Cardiac septum (tissue), 1 donor: ENCODE results near the gene TRDMT1. TPM values are rescaled to one million over a fixed set of nuclear protein-coding genes. Genes with fewer than 3 reads are reported as not detected.
"Not testable (repeated sequence)": the region's sequence is repeated elsewhere in the genome, so short reads cannot be mapped to it uniquely, and the experiment has no call there.

Source experiments
- DNase-seq: peaks from one replicate; pipeline ENCODE4 v3.0.0-alpha.2; 2020; ENCODE audit warnings: low spot score
- intact Hi-C: fragments of 100-400 bp; cut with DNase I; formaldehyde crosslinking; loops from one replicate; pipeline ENCODE4 v1.14.0; 2022
- total RNA-seq: library from RNA; stranded (reverse); fragmentation: NEBNext Ultra II Directional; extraction: Animal tissue kit (Norgen Biotek cat#: 25700); gene quantifications from one replicate; pipeline ENCODE4 v1.2.1, GENCODE V29; 2021
- donor health status: DM: no; HTN: no; CAD: no.

The TRDMT1 gene
- total RNA-seq, 1 donor from 2014 or later: 4.2 TPM

DNA sequence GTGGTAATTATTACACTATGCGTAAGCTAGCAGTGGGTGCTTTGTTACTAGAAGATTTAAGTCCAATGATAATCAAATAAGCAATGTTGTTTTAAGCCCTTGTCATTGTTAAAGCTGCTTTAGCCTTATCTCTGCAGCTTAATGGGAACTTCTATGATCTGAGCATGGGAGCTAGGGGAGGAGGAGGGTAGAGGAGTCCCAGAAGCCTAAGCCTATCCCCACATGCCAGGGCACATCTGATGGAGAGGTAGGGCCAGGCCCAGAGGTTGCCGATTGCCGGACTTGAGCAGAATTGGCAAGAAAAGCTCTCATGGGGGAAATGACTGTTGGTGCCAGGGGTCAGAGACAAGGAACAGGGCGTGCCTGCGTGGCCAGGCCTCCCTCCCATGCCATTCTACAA lies 85.3 kb downstream of the TRDMT1 start:
- intact Hi-C loops: no loop called here
- no peak for DNase-seq

DNA sequence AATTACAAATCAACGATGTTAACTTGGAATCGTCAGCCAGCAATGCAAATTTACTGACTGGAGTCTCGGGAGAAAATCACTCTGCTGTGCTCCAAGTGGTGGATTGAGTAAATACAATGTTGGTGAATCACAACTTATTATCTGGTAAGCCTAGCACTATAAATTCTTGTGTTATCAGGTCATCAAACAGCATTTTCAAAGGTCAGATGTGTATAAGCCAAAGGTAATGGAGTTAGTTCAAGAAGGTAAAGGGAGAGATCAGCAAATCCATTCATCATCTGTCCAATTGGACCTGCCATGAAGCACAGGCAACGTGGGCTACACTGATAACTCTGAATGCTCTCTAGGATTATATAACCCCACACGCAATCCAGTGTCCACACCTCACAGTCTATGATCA lies 85.8 kb downstream of the TRDMT1 start:
- intact Hi-C loops: no loop called here
- no peak for DNase-seq

DNA sequence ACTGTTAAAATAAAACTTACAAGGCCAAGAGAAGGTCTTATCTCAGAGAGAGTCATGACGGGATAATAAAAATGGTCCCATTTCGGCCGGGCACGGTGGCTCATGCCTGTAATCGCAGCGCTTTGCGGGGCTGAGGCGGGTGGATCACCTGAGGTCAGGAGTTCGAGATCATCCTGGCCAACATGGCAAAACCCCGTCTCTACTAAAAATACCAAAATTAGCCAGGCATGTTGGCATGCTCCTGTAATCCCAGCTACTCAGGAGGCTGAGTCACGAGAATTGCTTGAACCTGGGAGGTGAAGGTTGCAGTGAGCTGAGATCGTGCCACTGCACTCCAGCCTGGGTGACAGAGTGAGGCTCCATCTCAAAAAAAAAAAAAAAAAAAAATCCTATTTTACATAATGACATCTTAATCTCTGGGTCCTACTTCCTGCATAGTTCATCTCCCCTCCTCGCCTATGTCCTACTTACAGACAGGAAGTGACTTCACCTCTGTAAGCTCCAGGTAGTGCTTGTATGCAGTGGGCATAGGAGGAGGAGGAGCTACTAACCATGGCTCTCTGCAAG lies 86.5 kb downstream of the TRDMT1 start:
- DNase-seq, intact Hi-C loops: not testable (repeated sequence)

DNA sequence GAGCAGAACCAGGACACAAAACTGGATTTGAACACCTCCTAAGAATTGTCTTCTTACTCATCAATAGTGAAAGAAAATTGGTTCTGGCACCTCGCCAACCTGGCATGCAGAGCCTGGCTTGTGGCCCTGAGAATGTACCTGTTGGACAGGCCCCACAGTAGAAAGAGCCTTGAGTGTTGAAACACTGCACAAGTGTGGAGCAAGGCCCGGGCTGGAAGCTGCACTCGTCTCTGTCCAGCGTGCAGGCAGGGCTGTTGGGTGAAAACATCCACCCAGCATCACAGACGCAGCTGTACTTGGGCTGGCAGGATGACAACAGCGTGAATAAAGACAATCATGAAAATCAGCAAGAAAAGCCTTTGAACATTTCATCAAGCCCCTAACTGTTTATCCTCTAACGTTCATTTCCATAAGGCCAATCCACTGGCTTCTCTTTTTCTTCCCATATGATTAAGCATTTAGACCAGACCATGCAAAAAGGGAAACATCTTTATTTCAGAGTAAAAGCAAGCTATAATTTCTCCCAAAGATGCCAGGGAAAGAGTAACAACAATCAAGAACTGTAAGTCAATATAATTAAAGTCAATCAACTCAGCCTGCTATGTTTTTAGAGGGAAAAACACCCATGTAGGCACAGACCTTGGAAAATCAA lies 87.5 kb downstream of the TRDMT1 start:
- no peak for DNase-seq
- intact Hi-C loops: no loop called here

DNA sequence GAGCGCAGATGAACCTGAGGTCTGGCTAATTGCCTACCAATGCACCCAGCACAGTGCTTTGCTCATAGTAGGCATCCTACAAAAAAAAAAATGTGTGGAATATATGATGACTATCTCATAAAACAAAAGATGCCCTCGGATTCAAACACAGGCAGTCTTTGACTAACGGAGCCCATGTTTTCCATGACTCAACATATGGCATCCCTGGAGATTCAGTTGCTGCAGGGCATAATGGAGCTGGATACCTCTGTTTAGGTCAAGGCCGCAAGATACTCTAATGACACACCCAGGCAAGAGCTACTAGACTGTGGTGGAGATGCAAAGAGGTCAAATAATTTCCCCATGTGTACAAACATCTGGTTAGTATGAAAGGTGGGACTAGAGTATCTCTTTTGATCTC lies 88.1 kb downstream of the TRDMT1 start:
- intact Hi-C loops: no loop called here
- DNase-seq: no peak

DNA sequence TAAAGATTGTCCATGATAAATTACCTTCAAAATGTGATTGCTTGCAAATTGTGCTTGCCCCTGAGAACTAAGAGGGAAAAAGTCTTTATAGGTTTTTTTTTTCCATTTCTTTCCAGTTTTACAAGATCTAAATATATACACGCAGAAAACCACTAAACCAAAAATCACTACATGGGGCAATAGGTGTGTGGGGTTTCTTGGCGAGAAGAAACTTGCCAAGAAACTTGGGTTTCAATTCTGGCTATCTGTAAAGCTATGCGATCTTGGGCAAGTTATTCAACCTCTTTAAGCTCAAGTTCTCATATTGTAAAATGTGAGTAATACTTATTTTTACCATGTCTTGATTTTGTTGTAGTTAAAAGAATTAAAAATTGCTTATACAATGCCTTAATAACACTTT lies 88.9 kb downstream of the TRDMT1 start:
- intact Hi-C loops: no loop called here
- DNase-seq: no peak

DNA sequence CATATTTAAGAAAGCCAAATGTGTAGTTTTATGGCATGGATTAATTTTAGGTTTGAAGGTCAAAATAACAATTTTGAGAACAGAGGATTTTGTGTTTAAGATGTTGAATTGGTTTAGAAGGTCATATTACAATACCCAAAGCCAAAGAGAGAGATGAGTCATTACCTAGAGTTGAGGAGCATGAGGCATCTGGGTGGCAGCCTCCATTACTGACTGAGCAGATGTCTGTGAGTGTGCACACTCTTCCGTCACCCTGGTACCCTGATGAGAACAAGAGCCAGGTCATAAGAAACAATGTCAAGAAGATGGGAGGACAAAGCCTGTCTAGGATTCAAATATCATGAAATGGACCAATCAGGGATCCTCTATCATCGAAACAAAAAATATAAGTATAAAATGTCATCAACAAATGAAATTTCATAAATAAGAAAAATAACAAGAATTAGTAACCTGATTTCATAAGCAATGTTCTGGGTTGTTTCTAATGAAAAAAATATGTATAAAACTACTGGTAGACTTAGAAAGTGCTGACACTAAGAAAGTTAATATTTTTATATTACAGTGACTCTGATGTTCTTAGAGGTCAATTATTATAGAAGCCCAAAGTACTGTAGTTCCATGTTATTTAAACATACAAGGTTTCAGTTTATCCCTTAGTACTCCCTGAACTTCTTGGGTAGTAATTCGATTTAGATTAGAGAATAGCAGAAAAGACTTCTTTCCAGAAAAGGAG lies 91.8 kb downstream of the TRDMT1 start:
- intact Hi-C loops: no loop called here
- no peak for DNase-seq

DNA sequence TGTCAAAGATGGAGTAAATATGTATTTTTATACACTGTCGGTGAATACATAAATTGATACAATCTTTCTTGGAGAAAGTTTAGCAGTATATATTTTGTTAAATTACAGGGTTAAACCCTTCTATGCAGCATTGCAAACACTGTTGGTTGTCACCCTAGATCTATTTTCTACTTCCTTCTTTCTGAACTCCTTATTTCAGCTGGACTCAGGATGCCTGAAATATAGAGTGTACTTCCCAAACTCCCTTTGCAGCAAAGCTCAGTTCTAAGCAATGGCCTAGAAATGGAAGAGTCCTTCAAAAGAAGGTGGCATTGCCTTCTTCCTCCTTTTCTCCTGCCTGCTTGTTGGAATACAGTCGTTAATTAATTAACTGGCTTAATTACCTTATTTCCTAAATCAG lies 92.4 kb downstream of the TRDMT1 start:
- intact Hi-C loops: no loop called here

DNA sequence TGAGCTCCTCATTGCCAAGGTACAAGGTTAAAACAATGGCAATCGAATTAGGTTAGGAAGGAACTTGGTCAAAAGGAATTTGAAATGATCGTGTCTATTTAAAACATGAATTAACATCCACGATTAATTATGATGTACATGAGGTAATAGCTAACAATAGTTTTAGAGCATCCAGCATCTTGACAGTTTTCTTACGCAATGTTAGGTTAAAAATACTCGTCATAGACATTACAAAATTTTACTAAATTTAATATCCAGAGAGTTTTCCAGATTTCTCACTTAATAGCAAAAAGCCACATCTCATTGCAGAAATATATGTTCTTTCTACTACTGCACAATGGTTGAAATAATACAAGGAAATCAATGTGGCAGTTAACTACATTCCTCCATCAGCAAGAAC lies 94.5 kb downstream of the TRDMT1 start:
- no peak for DNase-seq
- intact Hi-C loops: no loop called here

More for the DNA sequence above, 92.4 kb downstream of the TRDMT1 start:
- no peak for DNase-seq

DNA sequence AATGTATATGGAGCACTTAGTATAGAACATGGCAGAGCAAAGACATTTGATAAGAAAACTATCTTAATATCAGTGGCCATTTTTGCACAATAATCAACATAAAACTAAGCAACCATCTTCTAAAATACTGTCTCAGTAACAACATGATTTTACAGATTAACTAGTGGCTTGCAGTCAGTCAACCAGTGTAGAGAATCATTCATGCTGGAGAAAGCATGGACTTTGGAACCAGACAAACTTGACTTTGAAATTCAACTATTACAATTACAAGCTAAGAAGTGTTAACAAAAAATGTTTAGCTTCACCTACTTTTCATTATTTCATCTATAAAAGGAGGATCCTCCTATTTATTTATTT lies 99.6 kb downstream of the TRDMT1 start:
- no peak for DNase-seq
- intact Hi-C loops: no loop called here

DNA sequence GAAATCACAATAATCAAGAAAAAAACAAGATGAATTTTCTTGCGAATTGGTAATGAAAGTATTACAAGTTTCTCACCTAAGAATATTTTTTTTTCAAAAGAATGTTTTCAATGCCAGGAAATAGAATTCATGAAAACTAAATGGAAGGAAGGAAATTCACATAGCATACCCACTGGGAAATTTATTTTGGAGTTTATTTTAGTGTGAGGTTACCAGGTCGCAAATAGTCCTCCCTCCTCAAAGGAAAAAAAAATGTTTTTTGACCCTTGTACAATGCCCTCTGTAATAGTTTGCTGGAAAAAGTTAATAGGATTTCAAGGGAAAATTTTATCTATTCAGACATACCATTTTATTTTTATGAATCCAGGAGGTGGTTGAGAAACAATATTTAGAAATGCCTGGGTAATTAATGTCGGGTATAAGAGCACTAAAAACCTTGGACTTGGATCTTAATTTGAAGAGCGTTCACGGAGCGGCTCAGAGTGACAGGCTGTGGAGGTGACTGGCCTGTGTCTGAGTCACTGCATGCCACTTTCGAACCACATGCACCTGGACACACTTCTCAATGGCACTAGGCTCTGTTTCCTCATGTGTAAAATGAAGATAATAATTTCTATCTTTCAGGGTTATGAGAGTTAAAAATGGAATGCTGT lies 100.1 kb downstream of the TRDMT1 start:
- intact Hi-C loops: no loop called here
- no peak for DNase-seq

DNA sequence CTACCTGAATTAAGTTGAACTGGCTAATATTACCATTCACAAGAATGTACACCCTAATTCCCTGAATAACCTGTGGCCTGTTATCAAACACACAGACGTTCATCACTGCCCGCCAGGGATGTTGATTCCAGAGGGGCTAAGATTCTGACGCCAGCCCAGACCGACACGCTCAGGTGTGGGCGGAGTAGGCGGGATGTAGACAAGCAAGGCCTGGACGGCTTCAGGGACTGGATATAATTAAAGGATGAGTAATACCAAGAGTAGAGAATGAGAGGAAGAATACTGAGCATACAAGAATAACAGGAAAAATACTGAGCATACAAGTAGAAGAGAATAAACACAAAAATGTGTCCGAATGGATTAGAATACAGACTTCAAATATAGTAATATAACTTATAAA lies 100.9 kb downstream of the TRDMT1 start:
- intact Hi-C loops: no loop called here
- DNase-seq: no peak

DNA sequence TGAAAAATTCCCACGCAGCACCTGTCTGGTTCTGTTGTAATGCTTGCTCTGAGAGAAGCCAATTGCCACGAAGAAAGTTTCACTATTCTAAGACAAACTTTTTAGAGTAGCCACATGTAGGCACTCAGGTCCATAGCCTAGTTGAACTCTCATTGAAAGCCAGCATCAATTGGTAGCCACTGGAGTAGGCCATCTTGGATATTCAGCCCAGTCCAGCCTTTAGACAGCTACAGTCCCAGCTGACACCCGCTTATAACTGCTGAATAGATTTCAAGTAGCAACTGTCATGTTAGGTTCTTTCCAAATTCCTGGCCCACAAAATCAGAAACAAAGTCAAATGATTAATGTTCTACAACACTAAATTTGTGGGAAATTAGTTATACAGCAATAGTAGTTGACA lies 103.5 kb downstream of the TRDMT1 start:
- DNase-seq: no peak
- intact Hi-C loops: no loop called here

Other genes starting within 250 kb of the TRDMT1 start
- 0.54 TPM for gene CUBN, start 71.9 kb downstream of the TRDMT1 start, total RNA-seq
- gene VIM, start 26.6 kb upstream of the TRDMT1 start, total RNA-seq: 368 TPM